GM12878 (cell line): Measurements from ENCODE around the gene OR4N5. TPM values are rescaled to one million over a fixed set of nuclear protein-coding genes. Genes with fewer than 3 reads are reported as not detected.

Experiments used
- ATAC-seq: fragments of 200-7000 bp; cut with Tn5 transposase; 3 replicates; pipeline ENCODE4 v1.9.1; 2020; ENCODE audit warnings: mild to moderate bottlenecking, moderate library complexity
- BruUV-seq: library from RNA; stranded (reverse); fragments of 400-500 nt; replicated peaks from 2 replicates; lab custom pipeline; 2021; lab: Mats Ljungman, UMichigan
- CTCF ChIA-PET: fragments of 300-600 bp; sonication (Branson Sonifier 250); formaldehyde crosslinking; extraction: SDS; loops from one replicate; lab custom pipeline; 2021; ENCODE audit warnings: inconsistent platforms; lab: Yijun Ruan, JAX
- POLR2A ChIA-PET: fragments of 350-600 bp; formaldehyde crosslinking; extraction: SDS; loops from one replicate; lab custom pipeline; 2021; ENCODE audit warnings: inconsistent platforms; lab: Charles Lee
- RAD21 ChIA-PET: fragments of 300-600 bp; sonication (Branson Sonifier 250); formaldehyde crosslinking; loops from one replicate; lab custom pipeline; 2023; ENCODE audit warnings: antibody characterized with exemption; ENCODE audit not compliant: unreplicated experiment; lab: Charles Lee
- SMC1A ChIA-PET: fragments of 300-600 bp; sonication (Branson Sonifier 250); formaldehyde crosslinking; loops from one replicate; lab custom pipeline; 2023; ENCODE audit not compliant: unreplicated experiment, uncharacterized antibody; lab: Charles Lee
- DNase-seq: peaks from one replicate; pipeline ENCODE4 v3.0.0-alpha.2; 2011; ENCODE audit warnings: low read depth, low spot score
- FAIRE-seq: peaks from 3 replicates; lab custom pipeline; 2011; peaks lifted over from hg19 to GRCh38; lab: Jason Lieb, UNC
- H2AFZ ChIP-seq: 2 replicates; pipeline ENCODE4 v1.6.0; 2011; ENCODE audit warnings: low read depth, low read length, control low read depth; ENCODE audit not compliant: control insufficient read depth
- H3K27ac ChIP-seq: 2 replicates; pipeline ENCODE4 v1.5.1; 2011; ENCODE audit warnings: control low read depth; ENCODE audit not compliant: control insufficient read depth, insufficient read depth
- H3K27me3 ChIP-seq, 2 experiments: replicated peaks in 1 of 2; 2 replicates each; pipeline versions ENCODE4 v1.6.0 to v1.6.1; 2011; ENCODE audit warnings: low read length in 1 of 2; ENCODE audit not compliant: control insufficient read depth in 2 of 2, insufficient read depth in 2 of 2
- H3K36me3 ChIP-seq, 2 experiments: 2 replicates each; pipeline ENCODE4 v1.5.1; 2011; ENCODE audit warnings: low read length in 1 of 2; ENCODE audit not compliant: control insufficient read depth in 2 of 2, insufficient read depth in 2 of 2
- H3K4me1 ChIP-seq: 2 replicates; pipeline ENCODE4 v1.6.1; 2011; ENCODE audit warnings: mild to moderate bottlenecking, low read length, moderate library complexity, mixed read lengths; ENCODE audit not compliant: control insufficient read depth, insufficient read depth
- H3K4me2 ChIP-seq: 2 replicates; pipeline ENCODE4 v1.6.0; 2011; ENCODE audit warnings: control low read depth; ENCODE audit not compliant: control insufficient read depth, insufficient read depth
- H3K4me3 ChIP-seq: fragments of 200-600 bp; sonication (generic); 2 replicates; pipeline ENCODE4 v1.5.1; 2016
- H3K79me2 ChIP-seq: 2 replicates; pipeline ENCODE4 v1.6.0; 2011; ENCODE audit warnings: low read length; ENCODE audit not compliant: control insufficient read depth, insufficient read depth
- H3K9ac ChIP-seq: 2 replicates; pipeline ENCODE4 v1.8.0; 2011; ENCODE audit warnings: low read length, control low read depth, mixed read lengths; ENCODE audit not compliant: control insufficient read depth, insufficient read depth
- H3K9me3 ChIP-seq: replicated peaks from 3 replicates; pipeline ENCODE4 v1.5.1; 2011; ENCODE audit warnings: mild to moderate bottlenecking, low read length; ENCODE audit not compliant: control insufficient read depth, insufficient read depth
- H4K20me1 ChIP-seq: 2 replicates; pipeline ENCODE4 v1.6.0; 2011; ENCODE audit not compliant: control insufficient read depth, insufficient read depth
- TAF1 ChIP-seq: IDR thresholded peaks from 2 replicates; pipeline ENCODE4 v1.6.1; 2011; ENCODE audit warnings: mild to moderate bottlenecking, low read depth, low read length, borderline replicate concordance
- TBL1XR1 ChIP-seq: IDR thresholded peaks from 2 replicates; pipeline ENCODE4 v1.6.1; 2012; ENCODE audit warnings: low read depth, low read length, improper control_type of control experiment
- ZBTB4 ChIP-seq: fragments of 450-650 bp; formaldehyde crosslinking; IDR thresholded peaks from 2 replicates; pipeline ENCODE4 v1.4.0; 2022; ENCODE audit warnings: mild to moderate bottlenecking, moderate library complexity
- WGBS: methylation state at CpG from one replicate; pipeline ENCODE4 v1.1.6; 2016; ENCODE audit warnings: low lambda C conversion rate; ENCODE audit not compliant: insufficient replicate concordance, insufficient coverage; ENCODE audit errors: missing lambda C conversion rate; 5-methylcytosine and 5-hydroxymethylcytosine counted together
- in situ Hi-C: fragments of 300-500 bp; cut with MboI; formaldehyde crosslinking; loops from 9 replicates; pipeline ENCODE4 v1.14.3; 2018; ENCODE audit warnings: mixed read lengths
- intact Hi-C: fragments of 100-400 bp; cut with micrococcal nuclease; formaldehyde crosslinking; loops from one replicate; pipeline ENCODE4 v1.14.2; 2022; ENCODE audit not compliant: unreplicated experiment
- polyA plus RNA-seq, 11 experiments: library from polyadenylated mRNA; depleted of rRNA in 4 of 11; unstranded in 6 of 11; stranded (reverse) in 5 of 11; fragments of >200 nt; fragmentation: Nextera tagmentation in 4 of 11; fragmentation: Illumina TruSeq in 1 of 11; extraction: Ambion mirVana in 4 of 11; extraction: Trizol in 1 of 11; gene quantifications; 1 replicate in 1 of 11; 2 replicates in 10 of 11; pipeline versions ENCODE4 v1.2.1 to v1.2.3, GENCODE V29; 2011 to 2016; ENCODE audit warnings: inconsistent platforms in 2 of 11, missing spikeins in 2 of 11, low read depth in 1 of 11
- total RNA-seq, 4 experiments: library from RNA; depleted of rRNA in 3 of 4; stranded (reverse); fragments of >200 nt in 3 of 4; fragmentation: Illumina TruSeq in 1 of 4; extraction: Trizol in 1 of 4; gene quantifications; 2 replicates each; pipeline versions ENCODE4 v1.2.1 to v1.2.3, GENCODE V29; 2013 to 2021
- TF ChIP-seq, protein P1 (sequence below): IDR thresholded peaks from 2 replicates; pipeline ENCODE4 v1.6.1; 2011; ENCODE audit warnings: low read depth, low read length, improper control_type of control experiment, borderline replicate concordance

Gene OR4N5
- total and polyA plus RNA-seq, 10 of the 15 experiments (the other 5 are each of a cell fraction or from before 2014, with no cell fraction given): not detected

DNA sequence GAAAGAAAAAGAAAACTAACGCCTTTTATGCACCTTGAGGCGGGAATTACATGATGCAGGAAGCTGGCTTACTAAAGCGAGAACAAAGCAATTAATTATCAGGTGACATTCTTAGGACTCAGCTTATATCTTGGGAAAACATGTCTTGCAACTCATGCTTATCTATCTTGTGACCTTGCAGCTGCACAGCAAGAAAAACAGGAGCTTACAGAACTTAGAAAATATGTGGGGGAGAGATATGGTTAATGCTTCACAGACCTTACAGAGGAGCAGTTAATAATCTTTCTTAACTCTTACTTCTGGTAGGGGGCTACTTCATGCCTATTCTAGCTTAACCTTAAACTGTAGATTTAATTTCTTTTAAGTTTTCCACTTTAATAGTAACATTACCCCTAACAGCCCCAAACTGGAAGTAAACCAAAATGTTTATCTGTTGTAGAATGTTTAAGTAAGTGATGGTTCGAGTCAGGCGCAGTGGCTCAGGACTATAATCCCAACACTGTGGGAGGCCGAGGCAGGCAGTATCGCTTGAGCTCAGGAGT lies 38.9 kb downstream of the OR4N5 start:
- no peak overlapping the region for H3K9ac ChIP-seq
- H3K9me3 ChIP-seq: no peaks in the 10 kb centered on the region
- H3K4me1 ChIP-seq: no peaks in the 10 kb centered on the region
- intact Hi-C loops (no loop called here), in situ Hi-C loops (no loop called here)
- CTCF ChIA-PET: no interaction called here
- no TSS peak for BruUV-seq
- no peak overlapping the region for H3K4me2 ChIP-seq
- H3K36me3 ChIP-seq: no peaks in the 10 kb centered on the region
- ATAC-seq (no peak), FAIRE-seq (no peak), DNase-seq (no peak)
- no peaks in the 10 kb centered on the region; a peak in 1 of 4 replicates for H3K27me3 ChIP-seq
- no peak overlapping the region for H3K4me3 ChIP-seq
- POLR2A ChIA-PET: no interaction called here
- SMC1A ChIA-PET: no interaction called here
- no peaks in the 10 kb centered on the region for H4K20me1 ChIP-seq
- TF ChIP-seq TBL1XR1: no peak
- TF ChIP-seq TAF1: no peak
- no peak for TF ChIP-seq ZBTB4 (CRISPR knock-in tag)
- TF ChIP-seq, protein P1, sequence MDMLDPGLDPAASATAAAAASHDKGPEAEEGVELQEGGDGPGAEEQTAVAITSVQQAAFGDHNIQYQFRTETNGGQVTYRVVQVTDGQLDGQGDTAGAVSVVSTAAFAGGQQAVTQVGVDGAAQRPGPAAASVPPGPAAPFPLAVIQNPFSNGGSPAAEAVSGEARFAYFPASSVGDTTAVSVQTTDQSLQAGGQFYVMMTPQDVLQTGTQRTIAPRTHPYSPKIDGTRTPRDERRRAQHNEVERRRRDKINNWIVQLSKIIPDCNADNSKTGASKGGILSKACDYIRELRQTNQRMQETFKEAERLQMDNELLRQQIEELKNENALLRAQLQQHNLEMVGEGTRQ: no peak
- H3K79me2 ChIP-seq: no peaks in the 10 kb centered on the region
- H2AFZ ChIP-seq: no peak overlapping the region
- WGBS: 36% methylated on average over 7 of the region's 7 CpGs
- RAD21 ChIA-PET: no interaction called here
- H3K27ac ChIP-seq: no peak overlapping the region
